ENCODE measurements around the gene PACS1. TPM values are rescaled to one million over a fixed set of nuclear protein-coding genes. Genes with fewer than 3 reads are reported as not detected.
"Not testable (repeated sequence)": the region's sequence is repeated elsewhere in the genome, so short reads cannot be mapped to it uniquely, and the experiment has no call there.

PACS1 gene
- total RNA-seq, 1 experiment from 2014 or later = 8.9 TPM

GRCh38 chr11:66253081-66253480 lies 183.0 kb downstream of the PACS1 start:
- DNase-seq (ENCODE audit: low spot score) = not testable (repeated sequence)

- no peak for DNase-seq (ENCODE audit: low spot score)
These were observed 188.4 kb downstream of the PACS1 start for GRCh38 chr11:66258473-66258893.

GRCh38 chr11:66259225-66259624 lies 189.2 kb downstream of the PACS1 start:
- no peak for DNase-seq (ENCODE audit: low spot score)

- DNase-seq (ENCODE audit: low spot score) = no peak
These were observed 189.9 kb downstream of the PACS1 start for GRCh38 chr11:66259956-66260355.

- DNase-seq (ENCODE audit: low spot score) = no peak
These were observed 191.5 kb downstream of the PACS1 start for GRCh38 chr11:66261578-66261977.

- no peak for DNase-seq (ENCODE audit: low spot score)
These were observed 192.1 kb downstream of the PACS1 start for GRCh38 chr11:66262191-66262590.

GRCh38 chr11:66262696-66263095 lies 192.6 kb downstream of the PACS1 start:
- DNase-seq (ENCODE audit: low spot score) = no peak

- DNase-seq (ENCODE audit: low spot score) = no peak
These were observed 193.2 kb downstream of the PACS1 start for GRCh38 chr11:66263231-66263630.

- DNase-seq (ENCODE audit: low spot score) = no peak
These were observed 193.7 kb downstream of the PACS1 start for GRCh38 chr11:66263785-66264184.

GRCh38 chr11:66264383-66264782 lies 194.3 kb downstream of the PACS1 start:
- DNase-seq (ENCODE audit: low spot score) = no peak

- no peak for DNase-seq (ENCODE audit: low spot score)
These were observed 194.8 kb downstream of the PACS1 start for GRCh38 chr11:66264914-66265313.

GRCh38 chr11:66265531-66266377 lies 195.7 kb downstream of the PACS1 start:
- no peak for DNase-seq (ENCODE audit: low spot score)

GRCh38 chr11:66266378-66267038 lies 196.4 kb downstream of the PACS1 start:
- no peak for DNase-seq (ENCODE audit: low spot score)

- no peak for DNase-seq (ENCODE audit: low spot score)
These were observed 196.9 kb downstream of the PACS1 start for GRCh38 chr11:66267039-66267378.

GRCh38 chr11:66267379-66268243 lies 197.5 kb downstream of the PACS1 start:
- DNase-seq (ENCODE audit: low spot score) = peak; percentile 68

- peak; percentile 99 for DNase-seq (ENCODE audit: low spot score)
These were observed 198.3 kb downstream of the PACS1 start, which contains the start of gene RAB1B for GRCh38 chr11:66268244-66268951. Gene RAB1B, plus strand, starts transcription at chr11:66268639. Its CDS starts 41 bp downstream, at chr11:66268680.

GRCh38 chr11:66268952-66269905 lies 199.2 kb downstream of the PACS1 start:
- peak; percentile 45 for DNase-seq (ENCODE audit: low spot score)

- DNase-seq (ENCODE audit: low spot score) = no peak
These were observed 201.7 kb downstream of the PACS1 start for GRCh38 chr11:66271816-66272215.

- DNase-seq (ENCODE audit: low spot score) = no peak
These were observed 202.5 kb downstream of the PACS1 start for GRCh38 chr11:66272596-66272995.

- DNase-seq (ENCODE audit: low spot score) = no peak
These were observed 204.1 kb downstream of the PACS1 start for GRCh38 chr11:66274219-66274618.
